SK-N-SH (cell line): ENCODE results near the gene PELI1. TPM values are rescaled to one million over a fixed set of nuclear protein-coding genes. Genes with fewer than 3 reads are reported as not detected.

Experiments
- CTCF ChIA-PET: fragments of 300-600, 350-600 bp; formaldehyde crosslinking; extraction: SDS; loops from one replicate; lab custom pipeline; 2021; lab: Yijun Ruan, JAX
- POLR2A ChIA-PET: fragments of 350-600 bp; sonication (Branson Sonifier 250); formaldehyde crosslinking; extraction: SDS; loops from one replicate; lab custom pipeline; 2020; ENCODE audit warnings: antibody characterized with exemption, inconsistent platforms; lab: Yijun Ruan, JAX
- DNase-seq: peaks from one replicate; pipeline ENCODE4 v3.0.0; 2012
- H2AFZ ChIP-seq: fragments of 200-600 bp; sonication (generic); 2 replicates; pipeline ENCODE4 v1.8.1; 2016; ENCODE audit warnings: antibody characterized with exemption, mild to moderate bottlenecking, low read depth
- H3F3A ChIP-seq: fragments of 200-600 bp; sonication (generic); replicated peaks from 2 replicates; pipeline ENCODE3; 2016; ENCODE audit warnings: antibody characterized with exemption, mild to moderate bottlenecking; ENCODE audit not compliant: insufficient read depth
- H3K27ac ChIP-seq, 2 experiments: fragments of 200-500 bp in 1 of 2; fragments of 200-600 bp in 1 of 2; sonication (Bioruptor generic) in 1 of 2; sonication (generic), shearing (Covaris generic) in 1 of 2; 2 replicates each; pipeline versions ENCODE4 v1.5.1 to v1.6.1; 2014 to 2016; ENCODE audit warnings: low read depth in 2 of 2, inconsistent platforms in 1 of 2, low read length in 1 of 2, mild to moderate bottlenecking in 1 of 2, mixed read lengths in 1 of 2
- H3K27me3 ChIP-seq: fragments of 200-600 bp; sonication (generic), shearing (Covaris generic); 2 replicates; pipeline ENCODE4 v1.6.1; 2016; ENCODE audit warnings: mixed run types; ENCODE audit not compliant: insufficient read depth
- H3K36me3 ChIP-seq, 2 experiments: fragments of 200-500 bp in 1 of 2; fragments of 200-600 bp in 1 of 2; sonication (Bioruptor generic) in 1 of 2; sonication (generic) in 1 of 2; replicated peaks in 1 of 2; 2 replicates each; pipeline versions ENCODE3 to v1.5.1; 2014 to 2016; ENCODE audit warnings: low read length in 1 of 2, mild to moderate bottlenecking in 1 of 2; ENCODE audit not compliant: insufficient read depth in 2 of 2, control insufficient read depth in 1 of 2
- H3K4me1 ChIP-seq, 2 experiments: fragments of 200-500 bp in 1 of 2; fragments of 200-600 bp in 1 of 2; sonication (Bioruptor generic) in 1 of 2; sonication (generic), shearing (Covaris generic) in 1 of 2; 2 replicates each; pipeline versions ENCODE4 v1.5.1 to v1.6.1; 2014 to 2016; ENCODE audit warnings: low read depth in 1 of 2, low read length in 1 of 2, mixed run types in 1 of 2; ENCODE audit not compliant: insufficient read depth in 2 of 2, control insufficient read depth in 1 of 2
- H3K4me2 ChIP-seq: fragments of 200-600 bp; sonication (generic), shearing (Covaris generic); 2 replicates; pipeline ENCODE4 v1.6.1; 2017; ENCODE audit warnings: mixed run types
- H3K4me3 ChIP-seq, 2 experiments: fragments of 200-500 bp in 1 of 2; fragments of 200-600 bp in 1 of 2; sonication (Bioruptor generic) in 1 of 2; sonication (generic), shearing (Covaris generic) in 1 of 2; 2 replicates each; pipeline versions ENCODE4 v1.5.1 to v1.8.1; 2014 to 2016; ENCODE audit warnings: low read depth in 2 of 2, inconsistent platforms in 1 of 2, low read length in 1 of 2, mild to moderate bottlenecking in 1 of 2, mixed read lengths in 1 of 2, moderate library complexity in 1 of 2
- H3K79me2 ChIP-seq: fragments of 200-600 bp; sonication (generic); 2 replicates; pipeline ENCODE4 v1.8.1; 2017; ENCODE audit warnings: mild to moderate bottlenecking; ENCODE audit not compliant: insufficient read depth
- H3K9ac ChIP-seq: fragments of 200-600 bp; sonication (generic); 2 replicates; pipeline ENCODE4 v1.6.1; 2017; ENCODE audit warnings: mixed run types
- H3K9me2 ChIP-seq: fragments of 200-600 bp; sonication (generic); 2 replicates; pipeline ENCODE4 v1.6.1; 2017; ENCODE audit warnings: mixed run types
- H3K9me3 ChIP-seq: fragments of 200-600 bp; sonication (generic); 2 replicates; pipeline ENCODE4 v1.6.1; 2017; ENCODE audit warnings: mixed run types, mild to moderate bottlenecking, moderate library complexity
- H4K20me1 ChIP-seq: fragments of 200-600 bp; sonication (generic); 2 replicates; pipeline ENCODE4 v1.6.1; 2017; ENCODE audit warnings: mild to moderate bottlenecking, mixed run types; ENCODE audit not compliant: insufficient read depth
- EP300 ChIP-seq, 2 experiments: IDR thresholded peaks; 2 replicates each; pipeline versions ENCODE4 v1.4.0 to v1.6.1; 2012; ENCODE audit warnings: borderline replicate concordance in 1 of 2, low read depth in 1 of 2, low read length in 1 of 2
- EZH2phosphoT487 ChIP-seq: fragments of 200-600 bp; sonication (generic); IDR thresholded peaks from 2 replicates; pipeline ENCODE4 v1.6.1; 2017; ENCODE audit warnings: low read depth, mixed run types, mild to moderate bottlenecking, antibody characterized with exemption, moderate library complexity, borderline replicate concordance
- FOXJ3 ChIP-seq: sonication (generic); formaldehyde crosslinking; IDR thresholded peaks from 2 replicates; pipeline ENCODE4 v1.5.1; 2020; ENCODE audit warnings: mild to moderate bottlenecking, missing genetic modification reagents
- MEF2A ChIP-seq: IDR thresholded peaks from 2 replicates; pipeline ENCODE4 v1.4.0; 2012; ENCODE audit warnings: low read depth, borderline replicate concordance
- MXI1 ChIP-seq: IDR thresholded peaks from 2 replicates; pipeline ENCODE4 v1.6.1; 2012; ENCODE audit warnings: mild to moderate bottlenecking, low read depth, low read length, improper control_type of control experiment
- NFIC ChIP-seq: IDR thresholded peaks from 2 replicates; pipeline ENCODE4 v1.4.0; 2012; ENCODE audit warnings: borderline replicate concordance
- NRF1 ChIP-seq: IDR thresholded peaks from 2 replicates; pipeline ENCODE4 v1.6.1; 2012; ENCODE audit warnings: low read depth, mild to moderate bottlenecking, low read length
- SIN3A ChIP-seq: IDR thresholded peaks from 2 replicates; pipeline ENCODE4 v1.6.1; 2012; ENCODE audit warnings: low read depth, mild to moderate bottlenecking, low read length, moderate library complexity, borderline replicate concordance
- WGBS: methylation state at CpG from one replicate; pipeline ENCODE4 v1.1.6; 2017; ENCODE audit warnings: low lambda C conversion rate; 5-methylcytosine and 5-hydroxymethylcytosine counted together
- polyA plus RNA-seq, 3 experiments: library from polyadenylated mRNA; depleted of rRNA; stranded (reverse); fragments of >200 nt; gene quantifications; 2 replicates each; pipeline ENCODE4 v1.2.3, GENCODE V29; 2012
- TF ChIP-seq, protein P1 (sequence below): IDR thresholded peaks from 2 replicates; pipeline ENCODE4; 2012
- TF ChIP-seq, protein P2 (sequence below): IDR thresholded peaks from 2 replicates; pipeline ENCODE4 v1.4.0; 2012; ENCODE audit warnings: low read depth, borderline replicate concordance
- TF ChIP-seq, protein P3 (sequence below): fragments of 150-350 bp; IDR thresholded peaks from 2 replicates; pipeline ENCODE4 v1.6.1; 2016; ENCODE audit warnings: mild to moderate bottlenecking, low read depth, low read length
- TF ChIP-seq, protein P4 (sequence below): IDR thresholded peaks from 2 replicates; pipeline ENCODE4 v1.6.1; 2012; ENCODE audit warnings: mild to moderate bottlenecking, low read depth, low read length, moderate library complexity

PELI1 gene
- polyA plus RNA-seq, 1 of the 3 experiments (the other 2 are of a cell fraction) = 4.2 TPM

DNA sequence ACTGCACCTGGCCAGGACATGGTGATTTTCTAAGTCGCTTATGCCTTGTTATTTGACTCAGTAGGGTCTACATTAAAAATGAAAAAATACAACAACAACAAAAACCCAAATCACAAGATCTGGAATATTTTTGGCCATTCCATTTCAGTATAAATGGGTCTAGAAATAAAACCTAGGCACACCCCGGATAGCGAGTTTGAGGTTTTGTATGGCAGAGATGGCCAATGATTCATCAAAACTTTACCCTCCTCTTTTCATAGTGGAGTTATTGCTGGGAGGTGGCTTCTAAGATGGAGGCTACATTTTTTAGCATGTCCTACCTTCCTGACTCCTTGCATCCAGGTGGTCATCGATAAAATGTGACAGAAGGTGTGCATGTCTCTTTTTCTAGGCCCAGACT lies 49.3 kb upstream of the PELI1 start:
- no peaks in the 10 kb centered on the region for H3K9me2 ChIP-seq
- H3F3A ChIP-seq = no peaks in the 10 kb centered on the region
- no peak overlapping the region for H3K27ac ChIP-seq
- ChIA-PET CTCF (no interaction called here), POLR2A (no interaction called here)
- 71% methylated on average over 4 of the region's 4 CpGs for WGBS
- no peaks in the 10 kb centered on the region for H4K20me1 ChIP-seq
- no peak for DNase-seq
- no peak overlapping the region for H3K4me2 ChIP-seq
- H2AFZ ChIP-seq = no peak overlapping the region
- H3K79me2 ChIP-seq = no peaks in the 10 kb centered on the region
- H3K4me1 ChIP-seq = peaks cover 0 to 2% of the 10 kb centered on the region in 2 experiments; a peak in 2 of 4 replicates
- TF ChIP-seq, protein P1, sequence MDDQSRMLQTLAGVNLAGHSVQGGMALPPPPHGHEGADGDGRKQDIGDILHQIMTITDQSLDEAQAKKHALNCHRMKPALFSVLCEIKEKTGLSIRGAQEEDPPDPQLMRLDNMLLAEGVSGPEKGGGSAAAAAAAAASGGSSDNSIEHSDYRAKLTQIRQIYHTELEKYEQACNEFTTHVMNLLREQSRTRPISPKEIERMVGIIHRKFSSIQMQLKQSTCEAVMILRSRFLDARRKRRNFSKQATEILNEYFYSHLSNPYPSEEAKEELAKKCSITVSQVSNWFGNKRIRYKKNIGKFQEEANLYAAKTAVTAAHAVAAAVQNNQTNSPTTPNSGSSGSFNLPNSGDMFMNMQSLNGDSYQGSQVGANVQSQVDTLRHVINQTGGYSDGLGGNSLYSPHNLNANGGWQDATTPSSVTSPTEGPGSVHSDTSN = no peak
- H3K9ac ChIP-seq = no peak overlapping the region
- H3K27me3 ChIP-seq = no peaks in the 10 kb centered on the region
- H3K9me3 ChIP-seq = no peaks in the 10 kb centered on the region
- H3K4me3 ChIP-seq = no peak overlapping the region
- no peaks in the 10 kb centered on the region for H3K36me3 ChIP-seq

DNA sequence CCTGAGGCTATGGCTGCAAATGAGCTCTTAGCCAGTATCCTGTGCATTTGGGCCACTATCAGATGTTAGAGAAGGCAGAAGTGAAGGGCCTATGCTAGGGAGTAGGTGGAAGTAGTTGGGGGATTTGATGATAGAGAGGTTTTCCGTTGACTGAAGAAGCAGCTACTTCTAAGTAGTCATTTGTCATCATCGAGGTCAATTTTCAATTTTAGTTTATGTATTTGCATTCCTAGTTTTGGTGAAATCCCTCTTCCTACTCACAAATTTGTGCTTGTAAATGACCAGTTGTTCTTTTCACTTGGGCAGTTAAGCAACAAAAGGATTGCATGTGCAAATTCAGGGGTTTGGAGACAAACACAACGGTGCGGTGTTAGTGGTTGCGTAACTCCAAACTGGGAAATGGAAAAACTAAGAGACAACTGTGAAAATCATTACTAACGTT lies 48.5 kb upstream of the PELI1 start:
- WGBS = 63% methylated on average over 6 of the region's 6 CpGs
- Histone ChIP-seq H3K27me3 (no peaks in the 10 kb centered on the region), H3K9me2 (no peaks in the 10 kb centered on the region), H3K4me2 (no peak overlapping the region), H3K9ac (no peak overlapping the region), H2AFZ (no peak overlapping the region), H3K27ac (no peak overlapping the region), H3K36me3 (no peaks in the 10 kb centered on the region), H3F3A (no peaks in the 10 kb centered on the region), H3K79me2 (no peaks in the 10 kb centered on the region), H4K20me1 (no peaks in the 10 kb centered on the region), H3K4me1 (peaks cover 0 to 2% of the 10 kb centered on the region in 2 experiments; a peak in 2 of 4 replicates), H3K9me3 (no peaks in the 10 kb centered on the region), H3K4me3 (no peak overlapping the region)
- TF ChIP-seq MEF2A = no peak
- TF ChIP-seq NRF1 = no peak
- TF ChIP-seq, protein P2, sequence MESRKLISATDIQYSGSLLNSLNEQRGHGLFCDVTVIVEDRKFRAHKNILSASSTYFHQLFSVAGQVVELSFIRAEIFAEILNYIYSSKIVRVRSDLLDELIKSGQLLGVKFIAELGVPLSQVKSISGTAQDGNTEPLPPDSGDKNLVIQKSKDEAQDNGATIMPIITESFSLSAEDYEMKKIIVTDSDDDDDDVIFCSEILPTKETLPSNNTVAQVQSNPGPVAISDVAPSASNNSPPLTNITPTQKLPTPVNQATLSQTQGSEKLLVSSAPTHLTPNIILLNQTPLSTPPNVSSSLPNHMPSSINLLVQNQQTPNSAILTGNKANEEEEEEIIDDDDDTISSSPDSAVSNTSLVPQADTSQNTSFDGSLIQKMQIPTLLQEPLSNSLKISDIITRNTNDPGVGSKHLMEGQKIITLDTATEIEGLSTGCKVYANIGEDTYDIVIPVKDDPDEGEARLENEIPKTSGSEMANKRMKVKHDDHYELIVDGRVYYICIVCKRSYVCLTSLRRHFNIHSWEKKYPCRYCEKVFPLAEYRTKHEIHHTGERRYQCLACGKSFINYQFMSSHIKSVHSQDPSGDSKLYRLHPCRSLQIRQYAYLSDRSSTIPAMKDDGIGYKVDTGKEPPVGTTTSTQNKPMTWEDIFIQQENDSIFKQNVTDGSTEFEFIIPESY = no peak
- TF ChIP-seq FOXJ3 (CRISPR knock-in tag) = no peak
- TF ChIP-seq, protein P3, sequence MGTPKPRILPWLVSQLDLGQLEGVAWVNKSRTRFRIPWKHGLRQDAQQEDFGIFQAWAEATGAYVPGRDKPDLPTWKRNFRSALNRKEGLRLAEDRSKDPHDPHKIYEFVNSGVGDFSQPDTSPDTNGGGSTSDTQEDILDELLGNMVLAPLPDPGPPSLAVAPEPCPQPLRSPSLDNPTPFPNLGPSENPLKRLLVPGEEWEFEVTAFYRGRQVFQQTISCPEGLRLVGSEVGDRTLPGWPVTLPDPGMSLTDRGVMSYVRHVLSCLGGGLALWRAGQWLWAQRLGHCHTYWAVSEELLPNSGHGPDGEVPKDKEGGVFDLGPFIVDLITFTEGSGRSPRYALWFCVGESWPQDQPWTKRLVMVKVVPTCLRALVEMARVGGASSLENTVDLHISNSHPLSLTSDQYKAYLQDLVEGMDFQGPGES = no peak
- TF ChIP-seq SIN3A = no peak
- no peak for TF ChIP-seq NFIC
- no peak for TF ChIP-seq MXI1
- TF ChIP-seq, protein P4, sequence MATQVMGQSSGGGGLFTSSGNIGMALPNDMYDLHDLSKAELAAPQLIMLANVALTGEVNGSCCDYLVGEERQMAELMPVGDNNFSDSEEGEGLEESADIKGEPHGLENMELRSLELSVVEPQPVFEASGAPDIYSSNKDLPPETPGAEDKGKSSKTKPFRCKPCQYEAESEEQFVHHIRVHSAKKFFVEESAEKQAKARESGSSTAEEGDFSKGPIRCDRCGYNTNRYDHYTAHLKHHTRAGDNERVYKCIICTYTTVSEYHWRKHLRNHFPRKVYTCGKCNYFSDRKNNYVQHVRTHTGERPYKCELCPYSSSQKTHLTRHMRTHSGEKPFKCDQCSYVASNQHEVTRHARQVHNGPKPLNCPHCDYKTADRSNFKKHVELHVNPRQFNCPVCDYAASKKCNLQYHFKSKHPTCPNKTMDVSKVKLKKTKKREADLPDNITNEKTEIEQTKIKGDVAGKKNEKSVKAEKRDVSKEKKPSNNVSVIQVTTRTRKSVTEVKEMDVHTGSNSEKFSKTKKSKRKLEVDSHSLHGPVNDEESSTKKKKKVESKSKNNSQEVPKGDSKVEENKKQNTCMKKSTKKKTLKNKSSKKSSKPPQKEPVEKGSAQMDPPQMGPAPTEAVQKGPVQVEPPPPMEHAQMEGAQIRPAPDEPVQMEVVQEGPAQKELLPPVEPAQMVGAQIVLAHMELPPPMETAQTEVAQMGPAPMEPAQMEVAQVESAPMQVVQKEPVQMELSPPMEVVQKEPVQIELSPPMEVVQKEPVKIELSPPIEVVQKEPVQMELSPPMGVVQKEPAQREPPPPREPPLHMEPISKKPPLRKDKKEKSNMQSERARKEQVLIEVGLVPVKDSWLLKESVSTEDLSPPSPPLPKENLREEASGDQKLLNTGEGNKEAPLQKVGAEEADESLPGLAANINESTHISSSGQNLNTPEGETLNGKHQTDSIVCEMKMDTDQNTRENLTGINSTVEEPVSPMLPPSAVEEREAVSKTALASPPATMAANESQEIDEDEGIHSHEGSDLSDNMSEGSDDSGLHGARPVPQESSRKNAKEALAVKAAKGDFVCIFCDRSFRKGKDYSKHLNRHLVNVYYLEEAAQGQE = no peak
- TF ChIP-seq EP300 (IDR thresholded peaks at IDR 0.05; ENCODE audit: borderline replicate concordance in 1 of 2, low read depth in 1 of 2, low read length in 1 of 2) = no peak
- TF ChIP-seq EZH2phosphoT487 = no peak
- DNase-seq = no peak
- CTCF ChIA-PET = no interaction called here
- POLR2A ChIA-PET = no interaction called here
